H1 (cell line): ENCODE measurements around the gene TMEM168. TPM values are rescaled to one million over a fixed set of nuclear protein-coding genes. Genes with fewer than 3 reads are reported as not detected.

ENCODE experiments used
- CTCF ChIA-PET: fragments of 300-600 bp; sonication (Branson Sonifier 250); formaldehyde crosslinking; loops from one replicate; lab custom pipeline; 2021; ENCODE audit not compliant: partially characterized antibody; lab: Charles Lee
- POLR2A ChIA-PET: fragments of 300-600 bp; sonication (Branson Sonifier 250); formaldehyde crosslinking; loops from one replicate; lab custom pipeline; 2021; ENCODE audit warnings: inconsistent platforms; ENCODE audit not compliant: partially characterized antibody; lab: Charles Lee
- DNase-seq, 2 experiments: peaks; one replicate each; pipeline versions ENCODE4 v3.0.0 to v3.0.0-alpha.2; 2010 to 2022; ENCODE audit warnings: low spot score in 2 of 2, low read depth in 1 of 2, mixed read lengths in 1 of 2
- FAIRE-seq: peaks from 2 replicates; lab custom pipeline; 2011; peaks lifted over from hg19 to GRCh38; lab: Jason Lieb, UNC
- H2AFZ ChIP-seq: 2 replicates; pipeline ENCODE4 v1.8.1; 2012; ENCODE audit warnings: low read length, inconsistent platforms
- H2AK5ac ChIP-seq: 2 replicates; pipeline ENCODE4 v1.6.1; 2013; ENCODE audit warnings: low read depth, low read length
- H2BK120ac ChIP-seq: replicated peaks from 2 replicates; pipeline ENCODE3; 2013; ENCODE audit warnings: low read depth, low read length, inconsistent platforms
- H2BK12ac ChIP-seq: 2 replicates; pipeline ENCODE4 v1.6.1; 2013; ENCODE audit warnings: low read depth, low read length
- H2BK15ac ChIP-seq: 2 replicates; pipeline ENCODE4 v1.6.1; 2013; ENCODE audit warnings: low read length
- H2BK20ac ChIP-seq: 2 replicates; pipeline ENCODE4 v1.6.1; 2013; ENCODE audit warnings: low read length
- H2BK5ac ChIP-seq: 2 replicates; pipeline ENCODE4 v1.6.1; 2013; ENCODE audit warnings: low read depth, low read length
- H3K14ac ChIP-seq: 2 replicates; pipeline ENCODE4 v1.6.1; 2013; ENCODE audit warnings: inconsistent platforms; ENCODE audit not compliant: insufficient read length
- H3K18ac ChIP-seq: 2 replicates; pipeline ENCODE4 v1.6.1; 2013; ENCODE audit warnings: low read length; ENCODE audit errors: extremely low read depth
- H3K23ac ChIP-seq: 2 replicates; pipeline ENCODE4 v1.6.1; 2013; ENCODE audit warnings: inconsistent platforms; ENCODE audit not compliant: insufficient read length
- H3K23me2 ChIP-seq: 2 replicates; pipeline ENCODE4 v1.6.1; 2013; ENCODE audit warnings: low read depth, low read length
- H3K27ac ChIP-seq: 2 replicates; pipeline ENCODE4 v1.6.1; 2011; ENCODE audit warnings: low read depth, low read length, inconsistent platforms
- H3K27me3 ChIP-seq, 4 experiments: replicated peaks in 1 of 4; 1 replicate in 1 of 4; 2 replicates in 3 of 4; pipeline versions ENCODE4 v1.6.1 to v1.8.1; 2011 to 2013; ENCODE audit warnings: low read length in 3 of 4, mild to moderate bottlenecking in 3 of 4, inconsistent platforms in 2 of 4, mixed read lengths in 2 of 4, moderate library complexity in 1 of 4; ENCODE audit not compliant: control insufficient read depth in 3 of 4, insufficient read depth in 3 of 4; ENCODE audit errors: extremely low read depth in 1 of 4
- H3K36me3 ChIP-seq, 4 experiments: 2 replicates each; pipeline versions ENCODE4 v1.6.1 to v1.8.1; 2011 to 2013; ENCODE audit warnings: mild to moderate bottlenecking in 4 of 4, low read length in 3 of 4, moderate library complexity in 2 of 4, control low read depth in 1 of 4, inconsistent platforms in 1 of 4; ENCODE audit not compliant: insufficient read depth in 4 of 4, control insufficient read depth in 2 of 4
- H3K4ac ChIP-seq: replicated peaks from 2 replicates; pipeline ENCODE3; 2013; ENCODE audit warnings: low read length, low read depth, mixed read lengths, inconsistent platforms; ENCODE audit not compliant: insufficient read length
- H3K4me1 ChIP-seq, 4 experiments: replicated peaks in 1 of 4; 1 replicate in 1 of 4; 2 replicates in 3 of 4; pipeline versions ENCODE4 v1.6.1 to v1.8.1; 2011 to 2013; ENCODE audit warnings: low read length in 3 of 4, inconsistent platforms in 2 of 4, mixed read lengths in 1 of 4; ENCODE audit not compliant: insufficient read depth in 4 of 4, control insufficient read depth in 3 of 4
- H3K4me2 ChIP-seq, 2 experiments: 2 replicates each; pipeline versions ENCODE4 v1.6.1 to v1.8.1; 2011 to 2013; ENCODE audit warnings: low read depth in 2 of 2, low read length in 2 of 2, control low read depth in 1 of 2, inconsistent platforms in 1 of 2, mild to moderate bottlenecking in 1 of 2; ENCODE audit not compliant: insufficient read depth in 1 of 2
- H3K4me3 ChIP-seq, 4 experiments: fragments of 200-600, 300-600 bp in 1 of 4; sonication (generic), shearing (Covaris generic), sonication (Bioruptor Twin) in 1 of 4; 2 replicates each; pipeline versions ENCODE4 v1.5.1 to v1.8.1; 2011 to 2016; ENCODE audit warnings: low read length in 4 of 4, low read depth in 3 of 4, control low read depth in 2 of 4, inconsistent platforms in 2 of 4, mild to moderate bottlenecking in 2 of 4, mixed read lengths in 1 of 4, moderate library complexity in 1 of 4; ENCODE audit not compliant: insufficient read depth in 2 of 4; ENCODE audit errors: extremely low read depth in 1 of 4
- H3K56ac ChIP-seq: replicated peaks from 2 replicates; pipeline ENCODE3; 2013; ENCODE audit warnings: low read depth, mild to moderate bottlenecking, mixed read lengths, low read length, inconsistent platforms; ENCODE audit not compliant: insufficient read length
- H3K79me1 ChIP-seq: 2 replicates; pipeline ENCODE4 v1.6.1; 2013; ENCODE audit warnings: low read depth, low read length, control low read depth
- H3K79me2 ChIP-seq, 2 experiments: 2 replicates each; pipeline versions ENCODE4 v1.6.1 to v1.8.1; 2012 to 2013; ENCODE audit warnings: low read length in 2 of 2, mild to moderate bottlenecking in 2 of 2, inconsistent platforms in 1 of 2; ENCODE audit not compliant: insufficient read depth in 2 of 2, control insufficient read depth in 1 of 2
- H3K9ac ChIP-seq, 4 experiments: replicated peaks in 1 of 4; 1 replicate in 1 of 4; 2 replicates in 3 of 4; pipeline versions ENCODE4 v1.6.1 to v1.8.1; 2011 to 2013; ENCODE audit warnings: low read depth in 3 of 4, low read length in 3 of 4, control low read depth in 2 of 4, mild to moderate bottlenecking in 2 of 4, moderate library complexity in 2 of 4, inconsistent platforms in 1 of 4; ENCODE audit errors: extremely low read depth in 1 of 4
- H3K9me3 ChIP-seq, 2 experiments: 2 replicates each; pipeline versions ENCODE4 v1.6.1 to v1.8.1; 2012 to 2013; ENCODE audit warnings: mild to moderate bottlenecking in 2 of 2, moderate library complexity in 2 of 2, control low read depth in 1 of 2, inconsistent platforms in 1 of 2, low read depth in 1 of 2, low read length in 1 of 2, mixed read lengths in 1 of 2; ENCODE audit not compliant: insufficient read depth in 2 of 2
- H4K20me1 ChIP-seq, 2 experiments: replicated peaks in 1 of 2; 2 replicates each; pipeline versions ENCODE3 to v1.8.1; 2011 to 2013; ENCODE audit warnings: inconsistent platforms in 2 of 2, low read length in 2 of 2, mild to moderate bottlenecking in 1 of 2; ENCODE audit not compliant: insufficient read depth in 2 of 2, control insufficient read depth in 1 of 2
- H4K5ac ChIP-seq: 2 replicates; pipeline ENCODE4 v1.6.1; 2013; ENCODE audit warnings: low read length, low read depth, mixed read lengths, inconsistent platforms; ENCODE audit not compliant: insufficient read length
- H4K8ac ChIP-seq: 2 replicates; pipeline ENCODE4 v1.8.0; 2013; ENCODE audit warnings: mild to moderate bottlenecking, moderate library complexity, low read length, inconsistent platforms; ENCODE audit not compliant: insufficient read depth; ENCODE audit errors: extremely low read depth
- H4K91ac ChIP-seq: replicated peaks from 2 replicates; pipeline ENCODE3; 2013; ENCODE audit warnings: low read length, mixed read lengths, inconsistent platforms; ENCODE audit not compliant: insufficient read length
- CHD7 ChIP-seq: fragments of 300-600 bp; sonication (generic); IDR thresholded peaks from 2 replicates; pipeline ENCODE4 v1.7.1; 2012; ENCODE audit warnings: low read length, moderate library complexity, mild to moderate bottlenecking, inconsistent platforms; ENCODE audit not compliant: insufficient replicate concordance
- polyA plus RNA-seq, 7 experiments: library from polyadenylated mRNA; depleted of rRNA in 3 of 7; stranded (reverse) in 5 of 7; unstranded in 2 of 7; fragments of >200 nt in 5 of 7; fragments of 200-250 nt in 2 of 7; gene quantifications; 1 replicate in 5 of 7; 2 replicates in 1 of 7; 4 replicates in 1 of 7; pipeline versions ENCODE4 v1.2.1 to v1.2.3, GENCODE V29; 2011 to 2013; ENCODE audit warnings: missing spikeins in 2 of 7, mixed read lengths in 2 of 7
- total RNA-seq: library from RNA; stranded (reverse); fragmentation: NEBNext Ultra II Directional; extraction: Animal tissue kit (Norgen Biotek cat#: 25700); gene quantifications from 2 replicates; pipeline ENCODE4 v1.2.1, GENCODE V29; 2021

Gene TMEM168
- total and polyA plus RNA-seq, 2 of the 8 experiments (the other 6 are each of a cell fraction or from before 2014, with no cell fraction given) = 8.9 to 11.1 TPM

GRCh38 chr7:112830769-112831168 lies 40.6 kb upstream of the TMEM168 start:
- ChIA-PET CTCF (no interaction called here), POLR2A (no interaction called here)
- Histone ChIP-seq H2BK5ac (no peak overlapping the region), H2AK5ac (no peak overlapping the region), H3K14ac (no peak overlapping the region), H4K20me1 (no peaks in the 10 kb centered on the region), H3K4me3 (no peak overlapping the region), H2BK120ac (no peak overlapping the region), H3K23me2 (no peaks in the 10 kb centered on the region), H3K36me3 (peaks cover 0 to 21% (median 8%) of the 10 kb centered on the region in 4 experiments; a peak in 3 of 8 replicates), H4K8ac (no peak overlapping the region), H4K5ac (no peak overlapping the region), H2AFZ (no peak overlapping the region), H4K91ac (no peak overlapping the region), H3K27me3 (no peaks in the 10 kb centered on the region), H3K4me1 (no peaks in the 10 kb centered on the region), H3K9me3 (peaks cover 0 to 2% of the 10 kb centered on the region in 2 experiments; a peak in 1 of 4 replicates), H2BK20ac (no peak overlapping the region), H3K23ac (no peak overlapping the region), H3K4me2 (no peak overlapping the region), H3K9ac (no peak overlapping the region), H3K18ac (no peak overlapping the region), H3K56ac (no peak overlapping the region), H2BK12ac (no peak overlapping the region), H3K27ac (no peak overlapping the region), H3K79me1 (no peaks in the 10 kb centered on the region), H3K4ac (no peak overlapping the region), H3K79me2 (no peaks in the 10 kb centered on the region), H2BK15ac (no peak overlapping the region)
- DNase-seq (no peak), FAIRE-seq (no peak)
- no peak for TF ChIP-seq CHD7
